K562 (cell line): ENCODE measurements around the gene DCT. TPM values are rescaled to one million over a fixed set of nuclear protein-coding genes. Genes with fewer than 3 reads are reported as not detected.
A peak's percentile ranks its signal among the peaks of the same experiment; 100 is the strongest.

Experiments
- ATAC-seq: fragments of 200-7000 bp; cut with Tn5 transposase; 3 replicates; pipeline ENCODE4 v1.9.1; 2020; ENCODE audit warnings: moderate library complexity
- BruUV-seq: library from RNA; stranded (reverse); fragments of 400-500 nt; replicated peaks from 2 replicates; lab custom pipeline; 2021; lab: Mats Ljungman, UMichigan
- CTCF ChIA-PET: fragments of 300-600 bp; formaldehyde crosslinking; extraction: SDS; loops from one replicate; lab custom pipeline; 2021; ENCODE audit warnings: low intra/inter-chr PET ratio; lab: Yijun Ruan, JAX
- POLR2A ChIA-PET: fragments of 300-600, 350-650 bp; sonication (Branson Sonifier 250); formaldehyde crosslinking; extraction: SDS; loops from one replicate; lab custom pipeline; 2021; ENCODE audit warnings: antibody characterized with exemption, inconsistent platforms; lab: Yijun Ruan, JAX
- DNase-seq, 4 experiments: peaks; one replicate each; pipeline versions ENCODE4 v3.0.0 to v3.0.0-alpha.2; 2011 to 2018; ENCODE audit warnings: low spot score in 3 of 4, mixed read lengths in 3 of 4; ENCODE audit errors: extremely low read depth in 1 of 4
- FAIRE-seq: peaks from 2 replicates; lab custom pipeline; 2011; peaks lifted over from hg19 to GRCh38; lab: Jason Lieb, UNC
- H2AFZ ChIP-seq: 2 replicates; pipeline ENCODE4 v1.6.0; 2011; ENCODE audit warnings: low read depth, low read length, control low read depth, inconsistent platforms
- H3K27ac ChIP-seq: fragments of 200-600 bp; 3 replicates; pipeline ENCODE4 v1.8.0; 2011; ENCODE audit warnings: low read depth, mild to moderate bottlenecking, control low read depth, inconsistent platforms, low read length, moderate library complexity, mixed read lengths; ENCODE audit errors: extremely low read depth
- H3K27me3 ChIP-seq, 2 experiments: fragments of 300-600 bp in 1 of 2; 2 replicates in 1 of 2; 3 replicates in 1 of 2; pipeline versions ENCODE4 v1.6.0 to v1.8.0; 2011; ENCODE audit warnings: inconsistent platforms in 2 of 2, low read length in 2 of 2, mild to moderate bottlenecking in 1 of 2, mixed read lengths in 1 of 2, moderate library complexity in 1 of 2; ENCODE audit not compliant: control insufficient read depth in 2 of 2, insufficient read depth in 2 of 2
- H3K36me3 ChIP-seq: fragments of 300-600 bp; 3 replicates; pipeline ENCODE4 v1.8.0; 2011; ENCODE audit warnings: mild to moderate bottlenecking, low read length, inconsistent platforms; ENCODE audit not compliant: control insufficient read depth, insufficient read depth
- H3K4me1 ChIP-seq, 2 experiments: fragments of 200-600 bp in 1 of 2; replicated peaks in 1 of 2; 2 replicates in 1 of 2; 3 replicates in 1 of 2; pipeline versions ENCODE4 v1.5.1 to v1.8.0; 2011; ENCODE audit warnings: inconsistent platforms in 2 of 2, low read length in 2 of 2, mild to moderate bottlenecking in 1 of 2, mixed read lengths in 1 of 2, moderate library complexity in 1 of 2; ENCODE audit not compliant: control insufficient read depth in 2 of 2, insufficient read depth in 2 of 2
- H3K4me2 ChIP-seq: 2 replicates; pipeline ENCODE4 v1.6.1; 2011; ENCODE audit warnings: low read length, control low read depth, inconsistent platforms, mixed read lengths; ENCODE audit not compliant: insufficient read depth
- H3K4me3 ChIP-seq: fragments of 200-600 bp; sonication (generic), shearing (Covaris generic); 2 replicates; pipeline ENCODE4 v1.5.1; 2016; ENCODE audit warnings: control low read depth, inconsistent platforms
- H3K79me2 ChIP-seq: fragments of 200-600 bp; 3 replicates; pipeline ENCODE4 v1.8.0; 2011; ENCODE audit warnings: low read length, inconsistent platforms; ENCODE audit not compliant: control insufficient read depth, insufficient read depth
- H3K9ac ChIP-seq, 2 experiments: 2 replicates each; pipeline versions ENCODE4 v1.6.0 to v1.6.1; 2011; ENCODE audit warnings: low read depth in 2 of 2, low read length in 2 of 2, control low read depth in 1 of 2, inconsistent platforms in 1 of 2, mild to moderate bottlenecking in 1 of 2, mixed read lengths in 1 of 2; ENCODE audit not compliant: insufficient read depth in 1 of 2
- H3K9me1 ChIP-seq: one replicate; pipeline ENCODE4 v1.6.0; 2011; ENCODE audit warnings: inconsistent platforms, mild to moderate bottlenecking, low read length, moderate library complexity; ENCODE audit not compliant: control insufficient read depth, insufficient read depth
- H3K9me3 ChIP-seq: replicated peaks from 2 replicates; pipeline ENCODE4 v1.5.1; 2011; ENCODE audit warnings: low read depth, low read length, inconsistent platforms; ENCODE audit not compliant: control insufficient read depth, insufficient read depth
- H4K20me1 ChIP-seq: replicated peaks from 2 replicates; pipeline ENCODE4 v1.6.1; 2011; ENCODE audit warnings: low read length, inconsistent platforms, mixed read lengths; ENCODE audit not compliant: control insufficient read depth, insufficient read depth
- EP400 ChIP-seq: fragments of 450-650 bp; IDR thresholded peaks from 2 replicates; pipeline ENCODE4 v1.6.1; 2017; ENCODE audit warnings: antibody characterized with exemption, mild to moderate bottlenecking, moderate library complexity
- HDAC8 ChIP-seq: fragments of 450-650 bp; IDR thresholded peaks from 2 replicates; pipeline ENCODE4 v1.6.1; 2016; ENCODE audit warnings: mild to moderate bottlenecking, missing genetic modification characterization, moderate library complexity, missing compliant biosample characterization
- MED1 ChIP-seq: sonication (generic); formaldehyde crosslinking; IDR thresholded peaks from 2 replicates; pipeline ENCODE4 v1.8.1; 2023; ENCODE audit warnings: missing genetic modification reagents, borderline replicate concordance
- NFRKB ChIP-seq: fragments of 450-650 bp; IDR thresholded peaks from 2 replicates; pipeline ENCODE4 v1.6.1; 2016; ENCODE audit warnings: low read depth
- NR2C1 ChIP-seq, 2 experiments: fragments of 450-650 bp; IDR thresholded peaks; 2 replicates each; pipeline ENCODE4 v1.6.1; 2017; ENCODE audit warnings: mild to moderate bottlenecking in 2 of 2, antibody characterized with exemption in 1 of 2, inconsistent platforms in 1 of 2, missing compliant biosample characterization in 1 of 2, missing genetic modification characterization in 1 of 2
- WGBS: fragments of 100-300 bp; shearing (Covaris generic); methylation state at CpG from one replicate; pipeline ENCODE4 v1.1.6; 2016; ENCODE audit warnings: low coverage, mixed read lengths; ENCODE audit not compliant: insufficient coverage; ENCODE audit errors: missing lambda C conversion rate; 5-methylcytosine and 5-hydroxymethylcytosine counted together
- in situ Hi-C: fragments of 300-500 bp; cut with MboI; formaldehyde crosslinking; loops from 4 replicates; pipeline ENCODE4 v1.15.0; 2018; ENCODE audit warnings: inconsistent platforms, mixed read lengths
- intact Hi-C: fragments of 100-400 bp; cut with micrococcal nuclease; formaldehyde crosslinking; loops from 2 replicates; pipeline ENCODE4 v1.14.2; 2022
- polyA plus RNA-seq, 8 experiments: library from polyadenylated mRNA; depleted of rRNA in 4 of 8; stranded (reverse) in 5 of 8; unstranded in 3 of 8; fragments of >200 nt; fragmentation: Nextera tagmentation in 2 of 8; fragmentation: Illumina TruSeq in 1 of 8; extraction: Ambion mirVana in 2 of 8; extraction: Trizol in 1 of 8; gene quantifications; 2 replicates each; pipeline versions ENCODE4 v1.2.1 to v1.2.3, GENCODE V29; 2011 to 2014; ENCODE audit warnings: inconsistent platforms in 1 of 8, missing spikeins in 1 of 8
- total RNA-seq, 7 experiments: library from RNA; depleted of rRNA in 6 of 7; stranded (reverse); fragments of >200 nt in 6 of 7; fragmentation: Illumina TruSeq in 2 of 7; extraction: Trizol in 2 of 7; gene quantifications; 2 replicates each; pipeline versions ENCODE4 v1.2.1 to v1.2.3, GENCODE V29; 2011 to 2021; ENCODE audit warnings: low replicate concordance in 1 of 7
- TF ChIP-seq, protein P1 (sequence below): fragments of 450-650 bp; formaldehyde crosslinking; IDR thresholded peaks from 2 replicates; pipeline ENCODE4 v1.4.0; 2020; ENCODE audit warnings: mild to moderate bottlenecking, mixed read lengths
- TF ChIP-seq, protein P2 (sequence below): fragments of 250-450 bp; sonication (Bioruptor Pico); IDR thresholded peaks from 2 replicates; pipeline ENCODE4 v1.4.0; 2020; ENCODE audit warnings: borderline replicate concordance

Gene DCT
- total and polyA plus RNA-seq, 9 of the 15 experiments (the other 6 are each of a cell fraction or from before 2014, with no cell fraction given) = 0.11 to 0.83 (median 0.57) TPM

DNA sequence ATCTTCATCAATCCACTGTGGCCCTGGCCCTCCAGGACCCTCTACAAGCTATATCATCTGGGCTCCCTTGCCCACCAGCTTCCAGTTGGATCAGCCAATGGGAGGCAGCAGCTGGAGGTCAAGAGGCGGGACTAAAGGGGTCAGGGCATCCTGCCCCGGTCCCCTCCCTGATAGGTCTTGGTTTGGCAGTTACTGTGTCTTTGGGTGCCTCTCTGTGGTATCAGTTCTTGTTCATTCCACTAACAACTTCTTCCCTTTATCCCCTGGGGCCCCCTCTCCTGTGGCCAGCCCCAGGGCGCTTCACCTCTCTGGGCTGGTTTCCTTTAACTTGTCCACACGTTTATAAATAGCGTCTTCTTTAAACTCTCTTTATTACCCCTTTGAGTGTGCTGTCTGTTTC is 83.6 kb downstream of the DCT start (continued):
- TF ChIP-seq NR2C1 (IDR thresholded peaks at IDR 0.05) (peak; percentile 47; the same call in 1 of the 2 replicates), NR2C1 (tag; IDR thresholded peaks at IDR 0.05) (peak; percentile 47; the same call in 1 of the 2 replicates)

DNA sequence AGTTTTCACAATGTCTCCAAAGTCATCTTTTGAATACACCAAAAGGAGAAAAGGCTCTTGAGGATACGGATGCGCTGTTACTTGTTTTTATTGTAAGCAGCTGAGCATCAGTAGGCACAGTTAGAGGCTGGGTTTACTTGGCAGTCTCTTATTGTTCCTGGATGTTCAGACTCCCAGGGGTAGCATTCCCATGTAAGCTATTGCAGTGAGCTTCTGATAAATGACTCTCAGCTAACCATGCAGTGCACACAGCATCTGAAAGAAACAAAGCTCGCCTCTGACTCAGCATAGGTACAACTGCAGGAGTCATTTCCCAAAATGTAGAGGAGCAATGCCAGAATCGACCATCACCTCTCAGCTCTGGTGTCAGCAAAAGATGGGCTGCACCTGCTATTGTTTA is 84.8 kb downstream of the DCT start:
- in situ Hi-C loops = no loop called here
- WGBS = 2% methylated on average over 4 of the region's 4 CpGs
- BruUV-seq = no TSS peak

More for the DNA sequence above, 84.8 kb downstream of the DCT start:
- H3K27me3 ChIP-seq = no peaks in the 10 kb centered on the region
- no peak overlapping the region for H3K4me3 ChIP-seq
- H3K27ac ChIP-seq = no peak overlapping the region
- H3K36me3 ChIP-seq = no peaks in the 10 kb centered on the region
- CTCF ChIA-PET = no interaction called here
- TF ChIP-seq HDAC8 (tag) = no peak
- TF ChIP-seq NFRKB = no peak
- TF ChIP-seq, protein P1, sequence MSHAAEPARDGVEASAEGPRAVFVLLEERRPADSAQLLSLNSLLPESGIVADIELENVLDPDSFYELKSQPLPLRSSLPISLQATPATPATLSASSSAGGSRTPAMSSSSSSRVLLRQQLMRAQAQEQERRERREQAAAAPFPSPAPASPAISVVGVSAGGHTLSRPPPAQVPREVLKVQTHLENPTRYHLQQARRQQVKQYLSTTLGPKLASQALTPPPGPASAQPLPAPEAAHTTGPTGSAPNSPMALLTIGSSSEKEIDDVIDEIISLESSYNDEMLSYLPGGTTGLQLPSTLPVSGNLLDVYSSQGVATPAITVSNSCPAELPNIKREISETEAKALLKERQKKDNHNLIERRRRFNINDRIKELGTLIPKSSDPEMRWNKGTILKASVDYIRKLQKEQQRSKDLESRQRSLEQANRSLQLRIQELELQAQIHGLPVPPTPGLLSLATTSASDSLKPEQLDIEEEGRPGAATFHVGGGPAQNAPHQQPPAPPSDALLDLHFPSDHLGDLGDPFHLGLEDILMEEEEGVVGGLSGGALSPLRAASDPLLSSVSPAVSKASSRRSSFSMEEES (CRISPR knock-in tag) = no peak
- no peak for TF ChIP-seq MED1 (CRISPR knock-in tag)
- TF ChIP-seq EP400 = no peak
- TF ChIP-seq, protein P2, sequence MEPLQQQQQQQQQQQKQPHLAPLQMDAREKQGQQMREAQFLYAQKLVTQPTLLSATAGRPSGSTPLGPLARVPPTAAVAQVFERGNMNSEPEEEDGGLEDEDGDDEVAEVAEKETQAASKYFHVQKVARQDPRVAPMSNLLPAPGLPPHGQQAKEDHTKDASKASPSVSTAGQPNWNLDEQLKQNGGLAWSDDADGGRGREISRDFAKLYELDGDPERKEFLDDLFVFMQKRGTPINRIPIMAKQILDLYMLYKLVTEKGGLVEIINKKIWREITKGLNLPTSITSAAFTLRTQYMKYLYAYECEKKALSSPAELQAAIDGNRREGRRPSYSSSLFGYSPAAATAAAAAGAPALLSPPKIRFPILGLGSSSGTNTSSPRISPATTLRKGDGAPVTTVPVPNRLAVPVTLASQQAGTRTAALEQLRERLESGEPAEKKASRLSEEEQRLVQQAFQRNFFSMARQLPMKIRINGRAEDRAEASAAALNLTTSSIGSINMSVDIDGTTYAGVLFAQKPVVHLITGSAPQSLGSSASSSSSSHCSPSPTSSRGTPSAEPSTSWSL = no peak
- TF ChIP-seq, all 486 proteins: peak for 0
- no peaks in the 10 kb centered on the region for H3K9me3 ChIP-seq
- POLR2A ChIA-PET = no interaction called here
- no peaks in the 10 kb centered on the region for H4K20me1 ChIP-seq
- no peaks in the 10 kb centered on the region for H3K9me1 ChIP-seq
- no peak for ATAC-seq
- no peak for DNase-seq
- H3K79me2 ChIP-seq = no peaks in the 10 kb centered on the region
- H3K4me2 ChIP-seq = no peak overlapping the region
- no peak for FAIRE-seq
- no peaks in the 10 kb centered on the region for H3K4me1 ChIP-seq
- no peak overlapping the region for H2AFZ ChIP-seq
- no peak overlapping the region for H3K9ac ChIP-seq
- intact Hi-C loops = no loop called here
